GM12878 (cell line): ENCODE results near the gene AVL9. TPM values are rescaled to one million over a fixed set of nuclear protein-coding genes. Genes with fewer than 3 reads are reported as not detected.

Experiments used
- ATAC-seq: fragments of 200-7000 bp; cut with Tn5 transposase; 3 replicates; pipeline ENCODE4 v1.9.1; 2020; ENCODE audit warnings: mild to moderate bottlenecking, moderate library complexity
- BruUV-seq: library from RNA; stranded (reverse); fragments of 400-500 nt; replicated peaks from 2 replicates; lab custom pipeline; 2021; lab: Mats Ljungman, UMichigan
- CTCF ChIA-PET: fragments of 300-600 bp; sonication (Branson Sonifier 250); formaldehyde crosslinking; extraction: SDS; loops from one replicate; lab custom pipeline; 2021; ENCODE audit warnings: inconsistent platforms; lab: Yijun Ruan, JAX
- POLR2A ChIA-PET: fragments of 350-600 bp; formaldehyde crosslinking; extraction: SDS; loops from one replicate; lab custom pipeline; 2021; ENCODE audit warnings: inconsistent platforms; lab: Charles Lee
- RAD21 ChIA-PET: fragments of 300-600 bp; sonication (Branson Sonifier 250); formaldehyde crosslinking; loops from one replicate; lab custom pipeline; 2023; ENCODE audit warnings: antibody characterized with exemption; ENCODE audit not compliant: unreplicated experiment; lab: Charles Lee
- SMC1A ChIA-PET: fragments of 300-600 bp; sonication (Branson Sonifier 250); formaldehyde crosslinking; loops from one replicate; lab custom pipeline; 2023; ENCODE audit not compliant: unreplicated experiment, uncharacterized antibody; lab: Charles Lee
- DNase-seq: peaks from one replicate; pipeline ENCODE4 v3.0.0-alpha.2; 2011; ENCODE audit warnings: low read depth, low spot score
- FAIRE-seq: peaks from 3 replicates; lab custom pipeline; 2011; peaks lifted over from hg19 to GRCh38; lab: Jason Lieb, UNC
- H2AFZ ChIP-seq: 2 replicates; pipeline ENCODE4 v1.6.0; 2011; ENCODE audit warnings: low read depth, low read length, control low read depth; ENCODE audit not compliant: control insufficient read depth
- H3K27ac ChIP-seq: 2 replicates; pipeline ENCODE4 v1.5.1; 2011; ENCODE audit warnings: control low read depth; ENCODE audit not compliant: control insufficient read depth, insufficient read depth
- H3K27me3 ChIP-seq, 2 experiments: replicated peaks in 1 of 2; 2 replicates each; pipeline versions ENCODE4 v1.6.0 to v1.6.1; 2011; ENCODE audit warnings: low read length in 1 of 2; ENCODE audit not compliant: control insufficient read depth in 2 of 2, insufficient read depth in 2 of 2
- H3K36me3 ChIP-seq, 2 experiments: 2 replicates each; pipeline ENCODE4 v1.5.1; 2011; ENCODE audit warnings: low read length in 1 of 2; ENCODE audit not compliant: control insufficient read depth in 2 of 2, insufficient read depth in 2 of 2
- H3K4me1 ChIP-seq: 2 replicates; pipeline ENCODE4 v1.6.1; 2011; ENCODE audit warnings: mild to moderate bottlenecking, low read length, moderate library complexity, mixed read lengths; ENCODE audit not compliant: control insufficient read depth, insufficient read depth
- H3K4me2 ChIP-seq: 2 replicates; pipeline ENCODE4 v1.6.0; 2011; ENCODE audit warnings: control low read depth; ENCODE audit not compliant: control insufficient read depth, insufficient read depth
- H3K4me3 ChIP-seq: fragments of 200-600 bp; sonication (generic); 2 replicates; pipeline ENCODE4 v1.5.1; 2016
- H3K79me2 ChIP-seq: 2 replicates; pipeline ENCODE4 v1.6.0; 2011; ENCODE audit warnings: low read length; ENCODE audit not compliant: control insufficient read depth, insufficient read depth
- H3K9ac ChIP-seq: 2 replicates; pipeline ENCODE4 v1.8.0; 2011; ENCODE audit warnings: low read length, control low read depth, mixed read lengths; ENCODE audit not compliant: control insufficient read depth, insufficient read depth
- H3K9me3 ChIP-seq: replicated peaks from 3 replicates; pipeline ENCODE4 v1.5.1; 2011; ENCODE audit warnings: mild to moderate bottlenecking, low read length; ENCODE audit not compliant: control insufficient read depth, insufficient read depth
- H4K20me1 ChIP-seq: 2 replicates; pipeline ENCODE4 v1.6.0; 2011; ENCODE audit not compliant: control insufficient read depth, insufficient read depth
- CREB1 ChIP-seq: IDR thresholded peaks from 2 replicates; pipeline ENCODE4 v1.6.1; 2012; ENCODE audit warnings: low read depth, mild to moderate bottlenecking, inconsistent platforms
- DPF2 ChIP-seq: fragments of 450-650 bp; IDR thresholded peaks from 2 replicates; pipeline ENCODE4 v1.6.1; 2017; ENCODE audit warnings: mild to moderate bottlenecking
- E2F4 ChIP-seq: IDR thresholded peaks from 2 replicates; pipeline ENCODE4 v1.6.1; 2012; ENCODE audit warnings: low read depth, low read length, improper control_type of control experiment
- JUNB ChIP-seq: IDR thresholded peaks from 2 replicates; pipeline ENCODE4 v1.6.1; 2016; ENCODE audit warnings: antibody characterized with exemption, mild to moderate bottlenecking
- MEF2B ChIP-seq: fragments of 450-650 bp; IDR thresholded peaks from 2 replicates; pipeline ENCODE4 v1.6.1; 2018; ENCODE audit warnings: mild to moderate bottlenecking, moderate library complexity; ENCODE audit not compliant: partially characterized antibody, poor library complexity, severe bottlenecking
- NBN ChIP-seq: fragments of 450-650 bp; IDR thresholded peaks from 2 replicates; pipeline ENCODE4 v1.6.1; 2016
- NR2F1 ChIP-seq: fragments of 450-650 bp; conservative IDR thresholded peaks from 2 replicates; pipeline ENCODE4 v1.6.1; 2017; ENCODE audit warnings: mild to moderate bottlenecking
- PBX3 ChIP-seq: IDR thresholded peaks from 2 replicates; pipeline ENCODE4 v1.6.1; 2011; ENCODE audit warnings: mild to moderate bottlenecking, low read depth, low read length, moderate library complexity; ENCODE audit not compliant: insufficient replicate concordance
- PKNOX1 ChIP-seq: fragments of 450-650 bp; IDR thresholded peaks from 2 replicates; pipeline ENCODE4 v1.6.1; 2016; ENCODE audit warnings: mild to moderate bottlenecking
- POLR2AphosphoS5 ChIP-seq: IDR thresholded peaks from 2 replicates; pipeline ENCODE4 v1.6.1; 2011; ENCODE audit warnings: mild to moderate bottlenecking, low read length, inconsistent platforms
- RUNX3 ChIP-seq: IDR thresholded peaks from 2 replicates; pipeline ENCODE4 v1.6.1; 2012; ENCODE audit warnings: low read length, inconsistent platforms
- SRF ChIP-seq, 2 experiments: IDR thresholded peaks; 2 replicates each; pipeline ENCODE4 v1.6.1; 2011; ENCODE audit warnings: low read depth in 2 of 2, low read length in 2 of 2, mild to moderate bottlenecking in 1 of 2, moderate library complexity in 1 of 2
- TCF12 ChIP-seq: IDR thresholded peaks from 2 replicates; pipeline ENCODE4 v1.6.1; 2011; ENCODE audit warnings: low read depth, mild to moderate bottlenecking, low read length
- ZNF24 ChIP-seq: fragments of 450-650 bp; IDR thresholded peaks from 2 replicates; pipeline ENCODE4 v1.6.1; 2017; ENCODE audit warnings: antibody characterized with exemption, mild to moderate bottlenecking
- WGBS: methylation state at CpG from one replicate; pipeline ENCODE4 v1.1.6; 2016; ENCODE audit warnings: low lambda C conversion rate; ENCODE audit not compliant: insufficient replicate concordance, insufficient coverage; ENCODE audit errors: missing lambda C conversion rate; 5-methylcytosine and 5-hydroxymethylcytosine counted together
- in situ Hi-C: fragments of 300-500 bp; cut with MboI; formaldehyde crosslinking; loops from 9 replicates; pipeline ENCODE4 v1.14.3; 2018; ENCODE audit warnings: mixed read lengths
- intact Hi-C: fragments of 100-400 bp; cut with micrococcal nuclease; formaldehyde crosslinking; loops from one replicate; pipeline ENCODE4 v1.14.2; 2022; ENCODE audit not compliant: unreplicated experiment
- polyA plus RNA-seq, 11 experiments: library from polyadenylated mRNA; depleted of rRNA in 4 of 11; unstranded in 6 of 11; stranded (reverse) in 5 of 11; fragments of >200 nt; fragmentation: Nextera tagmentation in 4 of 11; fragmentation: Illumina TruSeq in 1 of 11; extraction: Ambion mirVana in 4 of 11; extraction: Trizol in 1 of 11; gene quantifications; 1 replicate in 1 of 11; 2 replicates in 10 of 11; pipeline versions ENCODE4 v1.2.1 to v1.2.3, GENCODE V29; 2011 to 2016; ENCODE audit warnings: inconsistent platforms in 2 of 11, missing spikeins in 2 of 11, low read depth in 1 of 11
- total RNA-seq, 4 experiments: library from RNA; depleted of rRNA in 3 of 4; stranded (reverse); fragments of >200 nt in 3 of 4; fragmentation: Illumina TruSeq in 1 of 4; extraction: Trizol in 1 of 4; gene quantifications; 2 replicates each; pipeline versions ENCODE4 v1.2.1 to v1.2.3, GENCODE V29; 2013 to 2021

AVL9 gene
- total and polyA plus RNA-seq, 10 of the 15 experiments (the other 5 are each of a cell fraction or from before 2014, with no cell fraction given): 4.5 to 41.6 (median 20.1) TPM

- peak overlapping the region; percentile 81 for H3K4me2 ChIP-seq
- H3K9ac ChIP-seq: no peak overlapping the region
- intact Hi-C loops: no loop called here
- ATAC-seq (peak; percentile 83), DNase-seq (no peak), FAIRE-seq (no peak)
- H3K4me1 ChIP-seq: peaks cover 6% of the 10 kb centered on the region; the same call in 1 of the 2 replicates
- peaks cover 75% of the 10 kb centered on the region for H3K79me2 ChIP-seq
- no TSS peak for BruUV-seq
- no peaks in the 10 kb centered on the region for H3K36me3 ChIP-seq
- TF ChIP-seq NBN (0 out of 2 replicates have a peak, but pooled peaks have one; percentile 33), POLR2AphosphoS5 (no peak), DPF2 (no peak), MEF2B (peak; percentile 55), SRF (IDR thresholded peaks at IDR 0.05; ENCODE audit: low read depth in 2 of 2, low read length in 2 of 2) (peak in 1 of 2 experiments; percentile 93; a peak in 2 of 4 replicates), JUNB (peak; percentile 49), RUNX3 (peak; percentile 49; the same call in 1 of the 2 replicates)
- H3K9me3 ChIP-seq: no peaks in the 10 kb centered on the region; the same call in 2 of the 3 replicates
- H4K20me1 ChIP-seq: no peaks in the 10 kb centered on the region
- H2AFZ ChIP-seq: no peak overlapping the region
- peak overlapping the region; percentile 46 for H3K4me3 ChIP-seq
- no peaks in the 10 kb centered on the region for H3K27me3 ChIP-seq
- H3K27ac ChIP-seq: peak overlapping the region; percentile 38; the same call in 1 of the 2 replicates
- ChIA-PET CTCF (interaction anchor here (1.0 to 1.2 kb wide), 2 partner anchors 19 to 30 kb away, joined by 3 read pairs; no protein-coding TSS in a partner anchor), RAD21 (interaction anchor here (0.6 kb wide), 1 partner anchor 388 kb away, joined by 3 read pairs; no protein-coding TSS in a partner anchor), SMC1A (interaction anchor here (1.0 to 2.0 kb wide), 4 partner anchors 12 to 64 kb away, joined by 3 to 7 read pairs (median 4); no protein-coding TSS in a partner anchor), POLR2A (interaction anchor here (1.2 to 1.4 kb wide), 2 partner anchors 11 to 16 kb away, joined by 3 to 4 read pairs; partner anchors contain the start of gene LSM5)
- 0% methylated on average over 1 of the region's 1 CpG for WGBS
- in situ Hi-C loops: no loop called here
Observed at GRCh38 chr7:32500922-32501341, 5.6 kb downstream of the AVL9 start.

DNA sequence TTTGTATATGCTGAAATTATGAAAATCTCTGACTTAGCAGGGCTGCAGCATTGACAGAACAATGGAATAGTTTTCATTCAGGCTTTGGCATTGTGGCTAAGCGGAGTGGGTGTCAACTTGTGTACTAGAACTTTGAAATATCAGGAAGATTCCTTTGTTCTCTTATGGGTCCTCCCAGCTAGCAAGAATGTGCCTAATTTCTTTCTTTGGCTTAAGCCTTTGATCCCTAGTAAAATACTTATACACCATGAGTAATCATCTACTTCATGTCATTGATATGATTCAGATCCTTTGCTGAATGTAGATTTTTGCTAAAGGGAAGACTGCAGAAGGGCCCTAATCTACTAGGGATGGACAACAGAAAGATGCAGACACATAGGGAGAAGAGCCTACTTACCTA is 6.2 kb downstream of the AVL9 start:
- FAIRE-seq (no peak), DNase-seq (no peak), ATAC-seq (0 out of 3 replicates have a peak, but pooled peaks have one; percentile 10)
- BruUV-seq: no TSS peak
- ChIA-PET POLR2A (interaction anchor here (0.7 kb wide), 1 partner anchor 15 kb away, joined by 3 read pairs; no protein-coding TSS in a partner anchor), SMC1A (interaction anchor here (0.6 to 2.0 kb wide), 2 partner anchors 11 to 82 kb away, joined by 3 to 7 read pairs; no protein-coding TSS in a partner anchor), RAD21 (no interaction called here), CTCF (no interaction called here)
- H3K4me1 ChIP-seq: peaks cover 6% of the 10 kb centered on the region
- H2AFZ ChIP-seq: no peak overlapping the region
- no peaks in the 10 kb centered on the region for H4K20me1 ChIP-seq
- no peaks in the 10 kb centered on the region for H3K27me3 ChIP-seq
- no peaks in the 10 kb centered on the region for H3K36me3 ChIP-seq
- no peaks in the 10 kb centered on the region; the same call in 2 of the 3 replicates for H3K9me3 ChIP-seq
- in situ Hi-C loops (no loop called here), intact Hi-C loops (no loop called here)
- H3K4me2 ChIP-seq: peak overlapping the region; percentile 81
- H3K27ac ChIP-seq: peak overlapping the region; percentile 38; the same call in 1 of the 2 replicates
- H3K79me2 ChIP-seq: peaks cover 73% of the 10 kb centered on the region
- H3K4me3 ChIP-seq: peak overlapping the region; percentile 46
- 100% methylated on average over 1 of the region's 1 CpG for whole genome bisulfite sequencing
- no peak for TF ChIP-seq TCF12
- no peak for TF ChIP-seq PKNOX1
- TF ChIP-seq NR2F1: no peak
- no peak for TF ChIP-seq ZNF24
- TF ChIP-seq PBX3: no peak
- no peak for TF ChIP-seq CREB1
- TF ChIP-seq JUNB: no peak
- no peak for TF ChIP-seq E2F4
- H3K9ac ChIP-seq: no peak overlapping the region
